GM12891 (cell line): Measurements from ENCODE around the gene CCSER2.

Experiments
- POLR2A ChIP-seq: IDR thresholded peaks from 2 replicates; pipeline ENCODE4 v1.6.1; 2011; ENCODE audit warnings: low read depth, low read length, control low read depth
- POLR2AphosphoS5 ChIP-seq: IDR thresholded peaks from 2 replicates; pipeline ENCODE4 v1.6.1; 2011; ENCODE audit warnings: low read depth, low read length, control low read depth

DNA sequence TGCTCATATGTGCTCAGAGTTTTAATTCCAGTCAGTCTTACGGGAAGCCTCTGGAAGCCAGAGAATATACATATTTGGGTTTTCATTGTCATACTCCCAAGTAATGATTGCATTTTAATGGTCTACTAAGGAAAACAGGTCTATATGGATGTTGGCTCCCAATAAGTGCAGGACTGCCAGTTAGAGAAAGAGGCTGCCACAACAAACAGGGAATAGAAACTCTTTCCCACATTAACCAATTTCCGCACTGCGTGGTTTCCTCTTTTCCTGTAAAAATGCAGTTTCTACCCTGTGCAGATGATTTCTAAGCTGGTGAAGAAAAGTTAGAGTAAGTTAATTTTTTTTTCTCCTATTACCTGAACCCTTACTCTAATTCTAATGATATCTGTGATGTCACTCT is 78.2 kb downstream of the CCSER2 start:
- TF ChIP-seq POLR2A (no peak), POLR2AphosphoS5 (no peak)
